ENCODE measurements around the gene SEC14L3.

DNA sequence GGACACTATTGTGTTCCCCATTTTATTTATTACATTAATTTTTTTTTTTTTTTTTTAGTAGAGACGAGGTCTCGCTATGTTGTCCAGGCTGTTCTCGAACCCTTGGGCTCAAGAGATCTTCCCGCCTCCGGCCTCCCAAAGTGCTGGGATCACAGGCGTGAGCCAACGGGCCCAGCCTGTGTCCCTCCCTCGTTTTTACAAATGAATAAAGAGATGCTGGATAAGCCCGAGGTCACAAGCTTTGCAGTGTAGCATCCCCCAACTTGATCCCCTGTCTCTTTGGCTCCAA lies 46.5 kb downstream of the SEC14L3 start:
- TF ChIP-seq, protein P1, sequence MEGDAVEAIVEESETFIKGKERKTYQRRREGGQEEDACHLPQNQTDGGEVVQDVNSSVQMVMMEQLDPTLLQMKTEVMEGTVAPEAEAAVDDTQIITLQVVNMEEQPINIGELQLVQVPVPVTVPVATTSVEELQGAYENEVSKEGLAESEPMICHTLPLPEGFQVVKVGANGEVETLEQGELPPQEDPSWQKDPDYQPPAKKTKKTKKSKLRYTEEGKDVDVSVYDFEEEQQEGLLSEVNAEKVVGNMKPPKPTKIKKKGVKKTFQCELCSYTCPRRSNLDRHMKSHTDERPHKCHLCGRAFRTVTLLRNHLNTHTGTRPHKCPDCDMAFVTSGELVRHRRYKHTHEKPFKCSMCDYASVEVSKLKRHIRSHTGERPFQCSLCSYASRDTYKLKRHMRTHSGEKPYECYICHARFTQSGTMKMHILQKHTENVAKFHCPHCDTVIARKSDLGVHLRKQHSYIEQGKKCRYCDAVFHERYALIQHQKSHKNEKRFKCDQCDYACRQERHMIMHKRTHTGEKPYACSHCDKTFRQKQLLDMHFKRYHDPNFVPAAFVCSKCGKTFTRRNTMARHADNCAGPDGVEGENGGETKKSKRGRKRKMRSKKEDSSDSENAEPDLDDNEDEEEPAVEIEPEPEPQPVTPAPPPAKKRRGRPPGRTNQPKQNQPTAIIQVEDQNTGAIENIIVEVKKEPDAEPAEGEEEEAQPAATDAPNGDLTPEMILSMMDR (IDR thresholded peaks at IDR 0.05; ENCODE audit: borderline replicate concordance, extremely low read depth, low read length, poor library complexity, severe bottlenecking), result no peak
- no peak for TF ChIP-seq EZH2 (IDR thresholded peaks at IDR 0.05; ENCODE audit: borderline replicate concordance, low read depth, low read length, severe bottlenecking)
